ENCODE data around the gene SLC25A48.

SLC25A48 gene

DNA sequence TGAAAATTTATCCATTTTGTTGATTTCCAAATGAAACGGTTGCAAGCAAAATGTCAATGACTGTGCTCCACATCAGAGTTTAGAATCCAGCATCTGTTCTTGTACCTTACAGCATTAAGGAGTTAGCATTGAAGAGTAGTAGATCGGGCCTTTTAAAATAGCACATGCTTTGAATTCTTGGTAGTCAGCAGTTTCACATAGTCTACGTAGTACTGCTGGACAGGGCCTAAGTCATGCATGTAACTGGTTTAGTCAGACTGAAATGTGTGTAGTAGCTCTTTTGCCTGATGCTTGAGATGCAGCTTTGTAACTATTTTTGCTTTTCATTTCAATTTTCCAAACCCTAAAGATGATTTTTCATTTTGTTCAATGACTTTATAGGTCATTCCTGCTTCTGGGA is 100.5 kb downstream of the SLC25A48 start:
- H3F3A ChIP-seq (ENCODE audit: control insufficient read depth, insufficient read depth) = no peaks in the 10 kb centered on the region
- H3K27me3 ChIP-seq (ENCODE audit: control insufficient read depth, low read length) = peaks cover 2% of the 10 kb centered on the region; the same call in 1 of the 2 replicates
- H4K20me1 ChIP-seq (ENCODE audit: control insufficient read depth, insufficient read depth, low read depth, low read length) = no peaks in the 10 kb centered on the region
- H3K4me2 ChIP-seq (ENCODE audit: low read length) = no peak overlapping the region
- H3K9me3 ChIP-seq (ENCODE audit: control insufficient read depth, insufficient read depth, low read length) = no peaks in the 10 kb centered on the region
- no peak overlapping the region for H3K4me3 ChIP-seq (ENCODE audit: low read length)
- H3K27ac ChIP-seq (ENCODE audit: low read depth, low read length) = no peak overlapping the region
- no peaks in the 10 kb centered on the region for H3K4me1 ChIP-seq (ENCODE audit: control insufficient read depth, low read length)
- no peaks in the 10 kb centered on the region for H3K36me3 ChIP-seq (ENCODE audit: control insufficient read depth, low read length)
- no peaks in the 10 kb centered on the region for H3K9me2 ChIP-seq (replicated peaks; ENCODE audit: control insufficient read depth, low read length)
- no peaks in the 10 kb centered on the region for H3K79me2 ChIP-seq (ENCODE audit: control insufficient read depth, low read length)
- TF ChIP-seq, protein P1, sequence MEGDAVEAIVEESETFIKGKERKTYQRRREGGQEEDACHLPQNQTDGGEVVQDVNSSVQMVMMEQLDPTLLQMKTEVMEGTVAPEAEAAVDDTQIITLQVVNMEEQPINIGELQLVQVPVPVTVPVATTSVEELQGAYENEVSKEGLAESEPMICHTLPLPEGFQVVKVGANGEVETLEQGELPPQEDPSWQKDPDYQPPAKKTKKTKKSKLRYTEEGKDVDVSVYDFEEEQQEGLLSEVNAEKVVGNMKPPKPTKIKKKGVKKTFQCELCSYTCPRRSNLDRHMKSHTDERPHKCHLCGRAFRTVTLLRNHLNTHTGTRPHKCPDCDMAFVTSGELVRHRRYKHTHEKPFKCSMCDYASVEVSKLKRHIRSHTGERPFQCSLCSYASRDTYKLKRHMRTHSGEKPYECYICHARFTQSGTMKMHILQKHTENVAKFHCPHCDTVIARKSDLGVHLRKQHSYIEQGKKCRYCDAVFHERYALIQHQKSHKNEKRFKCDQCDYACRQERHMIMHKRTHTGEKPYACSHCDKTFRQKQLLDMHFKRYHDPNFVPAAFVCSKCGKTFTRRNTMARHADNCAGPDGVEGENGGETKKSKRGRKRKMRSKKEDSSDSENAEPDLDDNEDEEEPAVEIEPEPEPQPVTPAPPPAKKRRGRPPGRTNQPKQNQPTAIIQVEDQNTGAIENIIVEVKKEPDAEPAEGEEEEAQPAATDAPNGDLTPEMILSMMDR (IDR thresholded peaks at IDR 0.05; ENCODE audit: low read depth, low read length, poor library complexity, severe bottlenecking) = no peak
- TF ChIP-seq EZH2phosphoT487 (IDR thresholded peaks at IDR 0.05; ENCODE audit: borderline replicate concordance, low read length) = no peak

DNA sequence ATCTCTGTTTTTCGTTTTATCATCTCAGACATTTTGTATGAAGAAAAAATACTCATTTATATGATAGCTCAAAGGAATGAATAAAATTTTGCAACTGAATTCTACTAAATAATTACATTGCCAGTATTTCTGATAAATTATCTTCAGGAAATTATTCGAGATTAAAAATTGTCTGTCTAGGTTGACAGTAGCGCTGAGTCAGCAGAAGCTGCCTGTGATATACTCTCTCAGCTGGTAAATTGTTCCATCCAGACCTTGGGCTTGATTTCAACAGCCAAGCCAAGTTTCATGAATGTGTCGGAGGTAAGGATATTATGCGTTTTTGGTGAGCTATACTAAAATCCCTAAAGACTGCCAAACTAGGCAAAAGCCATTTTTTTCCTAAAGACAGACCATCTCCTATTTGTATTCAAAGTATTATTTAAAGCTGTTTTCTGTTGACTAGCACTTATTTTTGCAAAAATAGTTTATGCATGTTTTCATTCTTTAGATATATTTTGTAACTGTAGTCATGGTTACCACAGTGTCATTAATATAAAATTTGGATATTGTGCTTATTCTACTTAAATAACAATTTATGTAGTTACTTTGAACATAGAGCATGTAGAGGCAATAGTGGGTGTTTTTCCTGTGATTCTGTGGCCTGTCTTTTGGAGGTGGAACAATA is 102.9 kb downstream of the SLC25A48 start:
- Histone ChIP-seq H3K4me2 (ENCODE audit: low read length) (no peak overlapping the region), H3K9me3 (ENCODE audit: control insufficient read depth, insufficient read depth, low read length) (no peaks in the 10 kb centered on the region), H3K36me3 (ENCODE audit: control insufficient read depth, low read length) (no peaks in the 10 kb centered on the region), H3K27me3 (ENCODE audit: control insufficient read depth, low read length) (peaks cover 9% of the 10 kb centered on the region; the same call in 1 of the 2 replicates), H3K27ac (ENCODE audit: low read depth, low read length) (no peak overlapping the region), H3K4me3 (ENCODE audit: low read length) (no peak overlapping the region), H3K9me2 (replicated peaks; ENCODE audit: control insufficient read depth, low read length) (no peaks in the 10 kb centered on the region), H3K79me2 (ENCODE audit: control insufficient read depth, low read length) (no peaks in the 10 kb centered on the region), H3F3A (ENCODE audit: control insufficient read depth, insufficient read depth) (no peaks in the 10 kb centered on the region), H4K20me1 (ENCODE audit: control insufficient read depth, insufficient read depth, low read depth, low read length) (no peaks in the 10 kb centered on the region), H3K4me1 (ENCODE audit: control insufficient read depth, low read length) (no peaks in the 10 kb centered on the region)
- TF ChIP-seq EZH2phosphoT487 (IDR thresholded peaks at IDR 0.05; ENCODE audit: borderline replicate concordance, low read length) = no peak
- TF ChIP-seq, protein P1 (IDR thresholded peaks at IDR 0.05; ENCODE audit: low read depth, low read length, poor library complexity, severe bottlenecking) = no peak

All from DOHH2 (cell line).